Stomach (tissue), 4 donors: ENCODE results near the gene AARS1.

Experiments
- CTCF ChIP-seq, 7 experiments: fragments of 450-650 bp in 4 of 7; fragments of 200-600 bp in 3 of 7; sonication (generic) in 3 of 7; IDR thresholded peaks; one replicate each; pipeline ENCODE4 v1.5.1; 2016 to 2019; ENCODE audit warnings: antibody characterized with exemption in 7 of 7, control low read depth in 2 of 7, mild to moderate bottlenecking in 1 of 7
- EP300 ChIP-seq: sonication (generic); formaldehyde crosslinking; IDR thresholded peaks from one replicate; pipeline ENCODE4 v1.6.1; 2017; ENCODE audit warnings: antibody characterized with exemption
- POLR2AphosphoS5 ChIP-seq, 3 donors: sonication (generic); formaldehyde crosslinking; IDR thresholded peaks; one replicate each; pipeline ENCODE4 v1.6.1; 2016; ENCODE audit warnings: antibody characterized with exemption in 3 of 3

GRCh38 chr16:70294385-70295025 lies 5.2 kb upstream of the AARS1 start:
- TF ChIP-seq POLR2AphosphoS5 (IDR thresholded peaks at IDR 0.05) (no peak), CTCF (IDR thresholded peaks at IDR 0.05) (no peak), EP300 (no peak)
